GM12864 (cell line): ENCODE results near the gene ZNF287.
A peak's percentile ranks its signal among the peaks of the same experiment; 100 is the strongest.
"Not testable (repeated sequence)": the region's sequence is repeated elsewhere in the genome, so short reads cannot be mapped to it uniquely, and the experiment has no call there.

ENCODE experiments used
- DNase-seq: peaks from one replicate; pipeline ENCODE4 v3.0.0-alpha.2; 2011; ENCODE audit warnings: low read depth
- H3K4me3 ChIP-seq: 2 replicates; pipeline ENCODE4 v1.5.1; 2011; ENCODE audit warnings: mild to moderate bottlenecking, low read depth, low read length, control low read depth
- TF ChIP-seq, protein P1 (sequence below): IDR thresholded peaks from 2 replicates; pipeline ENCODE4 v1.5.1; 2011; ENCODE audit warnings: low read depth, mild to moderate bottlenecking, moderate library complexity, low read length, control low read depth, inconsistent platforms; ENCODE audit errors: missing control alignments

ZNF287 gene

DNA sequence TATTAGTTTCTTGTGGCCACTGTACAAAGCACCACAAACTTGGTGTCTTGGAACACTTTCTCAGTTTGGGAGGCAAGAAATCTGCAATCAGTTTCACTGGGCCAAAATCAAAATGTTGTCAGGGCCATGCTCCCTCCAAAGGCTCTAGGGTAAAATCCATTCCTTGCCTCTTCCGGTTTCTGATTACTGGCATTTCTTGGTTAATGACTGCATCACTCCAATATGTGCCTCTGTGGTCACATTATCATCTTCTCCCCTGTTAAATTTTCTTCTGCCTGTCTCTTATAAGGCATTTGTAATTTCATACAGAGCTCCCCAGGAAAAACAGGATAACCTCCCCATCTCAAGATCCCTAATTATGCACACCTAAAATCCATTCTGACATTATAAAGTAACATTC lies 34.8 kb downstream of the ZNF287 start:
- no peak overlapping the region for H3K4me3 ChIP-seq
- TF ChIP-seq, protein P1, sequence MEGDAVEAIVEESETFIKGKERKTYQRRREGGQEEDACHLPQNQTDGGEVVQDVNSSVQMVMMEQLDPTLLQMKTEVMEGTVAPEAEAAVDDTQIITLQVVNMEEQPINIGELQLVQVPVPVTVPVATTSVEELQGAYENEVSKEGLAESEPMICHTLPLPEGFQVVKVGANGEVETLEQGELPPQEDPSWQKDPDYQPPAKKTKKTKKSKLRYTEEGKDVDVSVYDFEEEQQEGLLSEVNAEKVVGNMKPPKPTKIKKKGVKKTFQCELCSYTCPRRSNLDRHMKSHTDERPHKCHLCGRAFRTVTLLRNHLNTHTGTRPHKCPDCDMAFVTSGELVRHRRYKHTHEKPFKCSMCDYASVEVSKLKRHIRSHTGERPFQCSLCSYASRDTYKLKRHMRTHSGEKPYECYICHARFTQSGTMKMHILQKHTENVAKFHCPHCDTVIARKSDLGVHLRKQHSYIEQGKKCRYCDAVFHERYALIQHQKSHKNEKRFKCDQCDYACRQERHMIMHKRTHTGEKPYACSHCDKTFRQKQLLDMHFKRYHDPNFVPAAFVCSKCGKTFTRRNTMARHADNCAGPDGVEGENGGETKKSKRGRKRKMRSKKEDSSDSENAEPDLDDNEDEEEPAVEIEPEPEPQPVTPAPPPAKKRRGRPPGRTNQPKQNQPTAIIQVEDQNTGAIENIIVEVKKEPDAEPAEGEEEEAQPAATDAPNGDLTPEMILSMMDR = no peak
- no peak for DNase-seq

DNA sequence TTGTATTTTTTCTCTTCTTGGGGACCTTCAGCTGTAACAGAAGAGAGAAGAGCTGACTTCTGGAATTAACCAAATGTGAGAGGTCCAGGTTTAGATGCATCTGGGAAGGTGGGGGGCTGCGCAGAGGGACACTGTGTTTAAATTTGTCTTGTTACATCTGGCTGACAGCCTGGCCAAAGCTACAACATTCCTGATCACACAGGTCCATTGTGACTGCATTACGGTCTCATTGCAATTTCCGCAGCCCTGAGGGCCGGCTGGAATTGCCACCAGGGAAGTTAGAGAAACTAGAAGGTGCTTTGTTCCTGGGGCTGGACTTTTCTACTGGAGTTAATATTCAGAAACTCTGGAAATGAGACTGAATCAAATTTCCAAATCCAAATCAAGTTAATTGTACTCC lies 39.1 kb downstream of the ZNF287 start:
- no peak overlapping the region for H3K4me3 ChIP-seq
- no peak for DNase-seq
- TF ChIP-seq, protein P1 = no peak

DNA sequence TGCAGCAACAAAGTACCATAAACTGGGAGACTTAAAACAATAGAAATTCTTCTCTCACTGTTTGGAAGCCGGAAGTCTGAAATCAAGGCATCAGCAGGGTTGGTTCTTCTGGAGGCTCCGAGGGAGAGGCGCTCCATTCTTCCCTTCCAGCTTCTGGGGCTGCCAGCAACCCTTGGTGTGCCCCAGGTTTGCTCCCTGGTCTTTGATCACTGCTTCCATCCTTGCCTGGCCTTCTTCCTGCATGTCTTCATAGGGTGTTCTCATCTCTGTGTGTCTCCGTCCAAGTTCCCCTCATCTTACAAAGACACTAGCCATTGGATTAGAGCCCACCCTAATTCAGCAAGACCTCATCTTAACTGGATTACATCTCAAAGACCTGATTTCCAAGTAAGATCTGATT lies 41.7 kb downstream of the ZNF287 start:
- TF ChIP-seq, protein P1 = no peak
- no peak overlapping the region for H3K4me3 ChIP-seq
- no peak for DNase-seq

GRCh38 chr17:16525556-16525955 lies 43.4 kb downstream of the ZNF287 start:
- DNase-seq, H3K4me3 ChIP-seq: not testable (repeated sequence)

GRCh38 chr17:16521070-16521727 lies 47.8 kb downstream of the ZNF287 start:
- TF ChIP-seq, protein P1 = peak; percentile 81
- H3K4me3 ChIP-seq = no peak overlapping the region
- DNase-seq = peak; percentile 61

DNA sequence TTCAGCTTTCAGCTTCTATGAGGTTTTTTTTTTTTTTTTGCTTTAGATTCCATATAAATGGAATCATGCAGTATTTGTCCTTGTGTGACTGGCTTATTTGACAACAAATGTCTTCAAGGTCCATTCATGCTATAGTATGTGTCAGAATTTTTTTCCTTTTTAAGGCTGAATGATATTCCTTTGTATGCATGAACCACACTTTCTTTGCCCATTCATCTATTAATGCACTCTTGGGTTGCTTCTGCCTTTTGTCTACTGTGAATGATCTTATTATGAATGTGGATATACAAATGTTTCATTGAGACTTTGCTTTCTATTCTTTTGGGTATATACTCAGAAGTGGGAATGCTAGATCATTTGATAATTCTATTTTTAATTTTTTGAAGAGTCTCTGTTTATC lies 50.0 kb downstream of the ZNF287 start:
- no peak overlapping the region for H3K4me3 ChIP-seq
- TF ChIP-seq, protein P1 = no peak
- no peak for DNase-seq

GRCh38 chr17:16517477-16517876 lies 51.5 kb downstream of the ZNF287 start:
- no peak for DNase-seq
- no peak overlapping the region for H3K4me3 ChIP-seq
- TF ChIP-seq, protein P1 = no peak
